Measurements from ENCODE around the gene YJEFN3.

The YJEFN3 gene

GRCh38 chr19:19517235-19517619 is 11.5 kb upstream of the YJEFN3 start:
- DNase-seq (ENCODE audit: low read depth, low spot score): no peak

- no peak for DNase-seq (ENCODE audit: low read depth, low spot score)
Observed at GRCh38 chr19:19520989-19521388, 7.7 kb upstream of the YJEFN3 start.

- DNase-seq (ENCODE audit: low read depth, low spot score): no peak
Observed at GRCh38 chr19:19523177-19523576, 5.5 kb upstream of the YJEFN3 start.

GRCh38 chr19:19524053-19524452 is 4.7 kb upstream of the YJEFN3 start:
- DNase-seq (ENCODE audit: low read depth, low spot score): no peak

GRCh38 chr19:19525611-19526380 is 2.9 kb upstream of the YJEFN3 start:
- no peak for DNase-seq (ENCODE audit: low read depth, low spot score)

- no peak for DNase-seq (ENCODE audit: low read depth, low spot score)
Observed at GRCh38 chr19:19526581-19527370, 1.9 kb upstream of the YJEFN3 start.

- DNase-seq (ENCODE audit: low read depth, low spot score): no peak
Observed at GRCh38 chr19:19527371-19527656, 1.4 kb upstream of the YJEFN3 start.

- no peak for DNase-seq (ENCODE audit: low read depth, low spot score)
Observed at GRCh38 chr19:19527674-19528625, 761 bp upstream of the YJEFN3 start.

GRCh38 chr19:19529783-19530422 is 1.2 kb downstream of the YJEFN3 start:
- DNase-seq (ENCODE audit: low read depth, low spot score): no peak

GRCh38 chr19:19530423-19530804 is 1.7 kb downstream of the YJEFN3 start:
- DNase-seq (ENCODE audit: low read depth, low spot score): no peak

GRCh38 chr19:19530889-19531288 is 2.2 kb downstream of the YJEFN3 start:
- DNase-seq (ENCODE audit: low read depth, low spot score): no peak

- peak; percentile 88 for DNase-seq (ENCODE audit: low read depth, low spot score)
Observed at GRCh38 chr19:19531951-19532805, 3.5 kb downstream of the YJEFN3 start.

GRCh38 chr19:19532806-19533701 is 4.3 kb downstream of the YJEFN3 start:
- DNase-seq (ENCODE audit: low read depth, low spot score): no peak

GRCh38 chr19:19533841-19534240 is 5.1 kb downstream of the YJEFN3 start:
- no peak for DNase-seq (ENCODE audit: low read depth, low spot score)

GRCh38 chr19:19534556-19535265 is 6.0 kb downstream of the YJEFN3 start:
- peak; percentile 57 for DNase-seq (ENCODE audit: low read depth, low spot score)

- DNase-seq (ENCODE audit: low read depth, low spot score): no peak
Observed at GRCh38 chr19:19535311-19536191, 6.8 kb downstream of the YJEFN3 start.

GRCh38 chr19:19537075-19538048 is 8.7 kb downstream of the YJEFN3 start:
- DNase-seq (ENCODE audit: low read depth, low spot score): peak; percentile 56

Measured in ELF-1 (cell line).